ENCODE data around the gene FNIP2. TPM values are rescaled to one million over a fixed set of nuclear protein-coding genes. Genes with fewer than 3 reads are reported as not detected.

FNIP2 gene
- total RNA-seq, 4 donors from 2014 or later, result 48.9 to 75.8 (median 63.2) TPM

DNA sequence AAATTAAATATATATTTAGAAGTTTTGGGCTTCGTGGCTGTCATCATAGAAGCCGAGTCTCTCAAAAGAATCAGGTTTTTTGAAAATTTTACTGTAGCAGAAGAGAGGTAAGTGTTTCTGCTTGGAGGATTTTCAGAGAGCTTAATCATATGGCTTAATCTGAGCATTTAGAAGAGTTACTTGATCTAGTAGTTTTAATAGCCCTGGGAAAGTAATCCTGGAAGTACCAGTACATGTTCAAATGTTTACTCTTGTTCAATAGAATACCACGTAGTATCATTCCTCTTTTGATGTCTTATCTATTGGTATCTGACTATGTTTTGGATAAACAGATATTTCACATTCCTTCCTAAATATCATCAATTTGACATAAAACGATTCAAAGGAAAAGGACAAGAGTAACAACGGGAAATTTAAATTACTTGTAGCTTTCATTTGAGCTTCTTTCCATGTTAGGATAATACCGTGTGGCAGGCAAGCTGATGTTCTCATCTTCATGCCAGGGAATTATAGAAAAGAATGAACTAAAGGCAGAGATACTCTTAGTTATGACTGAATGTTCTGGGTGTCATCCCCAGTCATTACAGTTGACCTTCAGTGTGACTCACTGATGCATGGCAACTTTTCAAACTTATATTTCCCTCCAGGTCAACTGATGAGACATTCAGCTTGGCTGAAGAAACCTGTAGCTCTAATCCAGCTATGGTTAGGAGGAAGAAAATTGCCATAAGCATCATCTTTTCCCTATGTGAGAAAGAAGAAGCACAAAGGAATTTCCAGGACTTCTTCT, 89.8 kb downstream of the FNIP2 start:
- no peak overlapping the region for H3K27ac ChIP-seq
- no peak for DNase-seq
- TF ChIP-seq, protein P1, sequence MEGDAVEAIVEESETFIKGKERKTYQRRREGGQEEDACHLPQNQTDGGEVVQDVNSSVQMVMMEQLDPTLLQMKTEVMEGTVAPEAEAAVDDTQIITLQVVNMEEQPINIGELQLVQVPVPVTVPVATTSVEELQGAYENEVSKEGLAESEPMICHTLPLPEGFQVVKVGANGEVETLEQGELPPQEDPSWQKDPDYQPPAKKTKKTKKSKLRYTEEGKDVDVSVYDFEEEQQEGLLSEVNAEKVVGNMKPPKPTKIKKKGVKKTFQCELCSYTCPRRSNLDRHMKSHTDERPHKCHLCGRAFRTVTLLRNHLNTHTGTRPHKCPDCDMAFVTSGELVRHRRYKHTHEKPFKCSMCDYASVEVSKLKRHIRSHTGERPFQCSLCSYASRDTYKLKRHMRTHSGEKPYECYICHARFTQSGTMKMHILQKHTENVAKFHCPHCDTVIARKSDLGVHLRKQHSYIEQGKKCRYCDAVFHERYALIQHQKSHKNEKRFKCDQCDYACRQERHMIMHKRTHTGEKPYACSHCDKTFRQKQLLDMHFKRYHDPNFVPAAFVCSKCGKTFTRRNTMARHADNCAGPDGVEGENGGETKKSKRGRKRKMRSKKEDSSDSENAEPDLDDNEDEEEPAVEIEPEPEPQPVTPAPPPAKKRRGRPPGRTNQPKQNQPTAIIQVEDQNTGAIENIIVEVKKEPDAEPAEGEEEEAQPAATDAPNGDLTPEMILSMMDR (IDR thresholded peaks at IDR 0.05), result no peak
- no peak for TF ChIP-seq POLR2A (IDR thresholded peaks at IDR 0.05)
- intact Hi-C loops (cut with DNase I), result loop anchor here (10.0 kb wide), 1 partner anchor 316 kb away; no protein-coding TSS in a partner anchor
- H3K36me3 ChIP-seq, result peaks cover 17 to 19% of the 10 kb centered on the region in 2 donors
- H3K27me3 ChIP-seq, result no peaks in the 10 kb centered on the region
- no peak overlapping the region for H3K4me3 ChIP-seq (replicated peaks in 1 of 3)
- H3K4me1 ChIP-seq, result no peaks in the 10 kb centered on the region
- 77 to 87% methylated on average over 6 of the region's 6 CpGs for WGBS, 2 donors
- no peaks in the 10 kb centered on the region for H3K9me3 ChIP-seq

- no peaks in the 10 kb centered on the region for H3K9me3 ChIP-seq
- H3K36me3 ChIP-seq, result peaks cover 17 to 19% of the 10 kb centered on the region in 2 donors
- no peak for DNase-seq
- no peak overlapping the region for H3K27ac ChIP-seq
- WGBS, 2 donors, result 96% methylated on average over 4 of the region's 4 CpGs
- no peaks in the 10 kb centered on the region for H3K4me1 ChIP-seq
- TF ChIP-seq, protein P1 (IDR thresholded peaks at IDR 0.05), result no peak
- no peak for TF ChIP-seq POLR2A (IDR thresholded peaks at IDR 0.05)
- H3K4me3 ChIP-seq (replicated peaks in 1 of 3), result no peak overlapping the region
- intact Hi-C loops (cut with DNase I), result loop anchor here (10.0 kb wide), 1 partner anchor 315 kb away; no protein-coding TSS in a partner anchor
- H3K27me3 ChIP-seq, result no peaks in the 10 kb centered on the region
Measured at GRCh38 chr4:158859661-158860060, 90.8 kb downstream of the FNIP2 start.

GRCh38 chr4:158860856-158861255, 92.0 kb downstream of the FNIP2 start:
- no peak overlapping the region for H3K27ac ChIP-seq
- no peaks in the 10 kb centered on the region for H3K9me3 ChIP-seq
- H3K4me3 ChIP-seq (replicated peaks in 1 of 3), result no peak overlapping the region
- no peaks in the 10 kb centered on the region for H3K27me3 ChIP-seq
- peaks cover 17 to 19% of the 10 kb centered on the region in 2 donors for H3K36me3 ChIP-seq
- TF ChIP-seq POLR2A (IDR thresholded peaks at IDR 0.05), result no peak
- TF ChIP-seq, protein P1 (IDR thresholded peaks at IDR 0.05), result no peak
- H3K4me1 ChIP-seq, result no peaks in the 10 kb centered on the region
- DNase-seq, result no peak
- intact Hi-C loops (cut with DNase I), result no loop called here
- WGBS, 2 donors, result 91 to 94% methylated on average over 5 of the region's 5 CpGs

GRCh38 chr4:158861281-158861680, 92.5 kb downstream of the FNIP2 start:
- peaks cover 17 to 19% of the 10 kb centered on the region in 2 donors for H3K36me3 ChIP-seq
- H3K4me1 ChIP-seq, result no peaks in the 10 kb centered on the region
- no peak for DNase-seq
- no peak overlapping the region for H3K4me3 ChIP-seq (replicated peaks in 1 of 3)
- TF ChIP-seq, protein P1 (IDR thresholded peaks at IDR 0.05), result no peak
- no peak for TF ChIP-seq POLR2A (IDR thresholded peaks at IDR 0.05)
- H3K27me3 ChIP-seq, result no peaks in the 10 kb centered on the region
- no peak overlapping the region for H3K27ac ChIP-seq
- intact Hi-C loops (cut with DNase I), result no loop called here
- WGBS, 2 donors, result 92 to 97% methylated on average over 3 of the region's 3 CpGs
- H3K9me3 ChIP-seq, result no peaks in the 10 kb centered on the region

DNA sequence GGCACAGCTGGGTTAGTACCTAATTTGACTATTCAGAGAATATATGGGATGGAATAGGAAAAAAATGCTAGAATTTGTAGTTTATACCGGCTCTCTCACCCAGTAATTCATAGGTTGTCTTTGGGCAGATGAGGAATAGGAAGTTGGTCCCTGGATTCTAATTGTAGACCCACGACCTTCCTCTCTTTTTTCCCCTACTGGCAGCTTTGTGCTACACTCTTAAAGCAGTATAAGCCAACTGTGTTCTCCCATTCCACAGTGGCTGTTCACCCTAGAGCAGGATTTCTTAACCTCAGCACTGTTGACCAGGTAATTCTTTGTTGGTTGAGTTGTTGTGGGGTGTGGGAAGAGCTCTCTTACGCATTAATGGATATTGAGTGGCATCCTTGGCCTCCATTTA, 92.9 kb downstream of the FNIP2 start:
- H3K27ac ChIP-seq, result no peak overlapping the region
- 92 to 94% methylated on average over 3 of the region's 3 CpGs for WGBS, 2 donors
- no peak for DNase-seq
- no peak overlapping the region for H3K4me3 ChIP-seq (replicated peaks in 1 of 3)
- intact Hi-C loops (cut with DNase I), result no loop called here
- H3K27me3 ChIP-seq, result no peaks in the 10 kb centered on the region
- no peaks in the 10 kb centered on the region for H3K9me3 ChIP-seq
- peaks cover 17 to 19% of the 10 kb centered on the region in 2 donors for H3K36me3 ChIP-seq
- TF ChIP-seq, protein P1 (IDR thresholded peaks at IDR 0.05), result no peak
- TF ChIP-seq POLR2A (IDR thresholded peaks at IDR 0.05), result no peak
- no peaks in the 10 kb centered on the region for H3K4me1 ChIP-seq
